GM18858 (cell line): ENCODE data around the gene AICDA.
"Not testable (repeated sequence)": the region's sequence is repeated elsewhere in the genome, so short reads cannot be mapped to it uniquely, and the experiment has no call there.

Source experiments
- ATAC-seq: cut with Tn5 transposase; IDR thresholded peaks from one replicate; pipeline ENCODE4 v1.9.1; 2021; ENCODE audit not compliant: unreplicated experiment

Gene AICDA

GRCh38 chr12:8612629-8613028 lies at the start of gene AICDA:
Gene AICDA (minus strand): TSS chr12:8612859. CDS start chr12:8612767, 92 bp downstream.
- ATAC-seq = no peak

- ATAC-seq = no peak
Measured at GRCh38 chr12:8661751-8662150, 49.1 kb upstream of the AICDA start.

- ATAC-seq = no peak
Measured at GRCh38 chr12:8661016-8661415, 48.4 kb upstream of the AICDA start.

- ATAC-seq = no peak
Measured at GRCh38 chr12:8658346-8658745, 45.7 kb upstream of the AICDA start.

- no peak for ATAC-seq
Measured at GRCh38 chr12:8655421-8655820, 42.8 kb upstream of the AICDA start.

- peak; percentile 71 for ATAC-seq
Measured at GRCh38 chr12:8648576-8649205, 36.0 kb upstream of the AICDA start.

GRCh38 chr12:8647968-8648367 lies 35.3 kb upstream of the AICDA start:
- no peak for ATAC-seq

- ATAC-seq = peak; percentile 40
Measured at GRCh38 chr12:8644345-8645248, 31.9 kb upstream of the AICDA start.

GRCh38 chr12:8642775-8643174 lies 30.1 kb upstream of the AICDA start:
- no peak for ATAC-seq

GRCh38 chr12:8639936-8640335 lies 27.3 kb upstream of the AICDA start:
- no peak for ATAC-seq

- no peak for ATAC-seq
Measured at GRCh38 chr12:8638951-8639350, 26.3 kb upstream of the AICDA start.

GRCh38 chr12:8637666-8638065 lies 25.0 kb upstream of the AICDA start:
- ATAC-seq = no peak

- ATAC-seq = no peak
Measured at GRCh38 chr12:8637244-8637643, 24.6 kb upstream of the AICDA start.

GRCh38 chr12:8636581-8636980 lies 23.9 kb upstream of the AICDA start:
- ATAC-seq = no peak

GRCh38 chr12:8636007-8636346 lies 23.3 kb upstream of the AICDA start:
- ATAC-seq = not testable (repeated sequence)

GRCh38 chr12:8635342-8636006 lies 22.8 kb upstream of the AICDA start:
- not testable (repeated sequence) for ATAC-seq

- no peak for ATAC-seq
Measured at GRCh38 chr12:8630131-8630530, 17.5 kb upstream of the AICDA start.

GRCh38 chr12:8629486-8630033 lies 16.9 kb upstream of the AICDA start:
- peak; percentile 87 for ATAC-seq

GRCh38 chr12:8628731-8629130 lies 16.1 kb upstream of the AICDA start:
- no peak for ATAC-seq

GRCh38 chr12:8624750-8625149 lies 12.1 kb upstream of the AICDA start:
- not testable (repeated sequence) for ATAC-seq

GRCh38 chr12:8622646-8623045 lies 10.0 kb upstream of the AICDA start:
- no peak for ATAC-seq

- ATAC-seq = no peak
Measured at GRCh38 chr12:8615206-8615605, 2.5 kb upstream of the AICDA start.
